ENCODE results near the gene GAL3ST2.

The GAL3ST2 gene

GRCh38 chr2:241760301-241760771, 16.3 kb upstream of the GAL3ST2 start:
- no peak overlapping the region for H3K9ac ChIP-seq (ENCODE audit: low read depth, low read length)
- no peaks in the 10 kb centered on the region for H3K27me3 ChIP-seq (ENCODE audit: control insufficient read depth, insufficient read depth, low read length)
- H3K4me3 ChIP-seq (ENCODE audit: low read depth, low read length), result no peak overlapping the region
- H3K4me1 ChIP-seq (ENCODE audit: control insufficient read depth, insufficient read depth, low read length), result peaks cover 3% of the 10 kb centered on the region
- peaks cover 11% of the 10 kb centered on the region for H3K36me3 ChIP-seq (ENCODE audit: control insufficient read depth, insufficient read depth, low read length)
- H3K9me3 ChIP-seq (ENCODE audit: control insufficient read depth, insufficient read depth, low read length), result no peaks in the 10 kb centered on the region

GRCh38 chr2:241762321-241762932, 14.2 kb upstream of the GAL3ST2 start:
- H3K4me3 ChIP-seq (ENCODE audit: low read depth, low read length), result no peak overlapping the region
- peaks cover 3% of the 10 kb centered on the region for H3K36me3 ChIP-seq (ENCODE audit: control insufficient read depth, insufficient read depth, low read length)
- H3K9me3 ChIP-seq (ENCODE audit: control insufficient read depth, insufficient read depth, low read length), result no peaks in the 10 kb centered on the region
- H3K9ac ChIP-seq (ENCODE audit: low read depth, low read length), result no peak overlapping the region
- no peaks in the 10 kb centered on the region for H3K27me3 ChIP-seq (ENCODE audit: control insufficient read depth, insufficient read depth, low read length)
- H3K4me1 ChIP-seq (ENCODE audit: control insufficient read depth, insufficient read depth, low read length), result peaks cover 3% of the 10 kb centered on the region

GRCh38 chr2:241762933-241763369, 13.7 kb upstream of the GAL3ST2 start:
- H3K36me3 ChIP-seq (ENCODE audit: control insufficient read depth, insufficient read depth, low read length), result peaks cover 3% of the 10 kb centered on the region
- peaks cover 3% of the 10 kb centered on the region for H3K4me1 ChIP-seq (ENCODE audit: control insufficient read depth, insufficient read depth, low read length)
- no peaks in the 10 kb centered on the region for H3K9me3 ChIP-seq (ENCODE audit: control insufficient read depth, insufficient read depth, low read length)
- no peaks in the 10 kb centered on the region for H3K27me3 ChIP-seq (ENCODE audit: control insufficient read depth, insufficient read depth, low read length)
- H3K4me3 ChIP-seq (ENCODE audit: low read depth, low read length), result no peak overlapping the region
- H3K9ac ChIP-seq (ENCODE audit: low read depth, low read length), result no peak overlapping the region

- H3K36me3 ChIP-seq (ENCODE audit: control insufficient read depth, insufficient read depth, low read length), result peaks cover 3% of the 10 kb centered on the region
- H3K27me3 ChIP-seq (ENCODE audit: control insufficient read depth, insufficient read depth, low read length), result no peaks in the 10 kb centered on the region
- H3K4me1 ChIP-seq (ENCODE audit: control insufficient read depth, insufficient read depth, low read length), result peaks cover 3% of the 10 kb centered on the region
- H3K4me3 ChIP-seq (ENCODE audit: low read depth, low read length), result no peak overlapping the region
- H3K9me3 ChIP-seq (ENCODE audit: control insufficient read depth, insufficient read depth, low read length), result no peaks in the 10 kb centered on the region
- H3K9ac ChIP-seq (ENCODE audit: low read depth, low read length), result no peak overlapping the region
Observed at GRCh38 chr2:241763551-241764274, 12.9 kb upstream of the GAL3ST2 start.

- no peaks in the 10 kb centered on the region for H3K27me3 ChIP-seq (ENCODE audit: control insufficient read depth, insufficient read depth, low read length)
- H3K9me3 ChIP-seq (ENCODE audit: control insufficient read depth, insufficient read depth, low read length), result no peaks in the 10 kb centered on the region
- no peak overlapping the region for H3K4me3 ChIP-seq (ENCODE audit: low read depth, low read length)
- peaks cover 3% of the 10 kb centered on the region for H3K36me3 ChIP-seq (ENCODE audit: control insufficient read depth, insufficient read depth, low read length)
- H3K9ac ChIP-seq (ENCODE audit: low read depth, low read length), result peak overlapping the region; percentile 47
- peaks cover 3% of the 10 kb centered on the region for H3K4me1 ChIP-seq (ENCODE audit: control insufficient read depth, insufficient read depth, low read length)
Observed at GRCh38 chr2:241764275-241765241, 12.1 kb upstream of the GAL3ST2 start.

- Histone ChIP-seq H3K9me3 (ENCODE audit: control insufficient read depth, insufficient read depth, low read length) (no peaks in the 10 kb centered on the region), H3K36me3 (ENCODE audit: control insufficient read depth, insufficient read depth, low read length) (peaks cover 3% of the 10 kb centered on the region), H3K4me3 (ENCODE audit: low read depth, low read length) (no peak overlapping the region), H3K4me1 (ENCODE audit: control insufficient read depth, insufficient read depth, low read length) (peaks cover 3% of the 10 kb centered on the region), H3K27me3 (ENCODE audit: control insufficient read depth, insufficient read depth, low read length) (no peaks in the 10 kb centered on the region), H3K9ac (ENCODE audit: low read depth, low read length) (no peak overlapping the region)
Observed at GRCh38 chr2:241767464-241768250, 9.0 kb upstream of the GAL3ST2 start.

GRCh38 chr2:241768251-241768711, 8.3 kb upstream of the GAL3ST2 start:
- Histone ChIP-seq H3K9ac (ENCODE audit: low read depth, low read length) (no peak overlapping the region), H3K4me3 (ENCODE audit: low read depth, low read length) (no peak overlapping the region), H3K36me3 (ENCODE audit: control insufficient read depth, insufficient read depth, low read length) (peaks cover 2% of the 10 kb centered on the region), H3K27me3 (ENCODE audit: control insufficient read depth, insufficient read depth, low read length) (no peaks in the 10 kb centered on the region), H3K4me1 (ENCODE audit: control insufficient read depth, insufficient read depth, low read length) (peaks cover 3% of the 10 kb centered on the region), H3K9me3 (ENCODE audit: control insufficient read depth, insufficient read depth, low read length) (no peaks in the 10 kb centered on the region)

GRCh38 chr2:241768850-241769249, 7.8 kb upstream of the GAL3ST2 start:
- peaks cover 3% of the 10 kb centered on the region for H3K4me1 ChIP-seq (ENCODE audit: control insufficient read depth, insufficient read depth, low read length)
- H3K4me3 ChIP-seq (ENCODE audit: low read depth, low read length), result no peak overlapping the region
- no peak overlapping the region for H3K9ac ChIP-seq (ENCODE audit: low read depth, low read length)
- no peaks in the 10 kb centered on the region for H3K36me3 ChIP-seq (ENCODE audit: control insufficient read depth, insufficient read depth, low read length)
- no peaks in the 10 kb centered on the region for H3K27me3 ChIP-seq (ENCODE audit: control insufficient read depth, insufficient read depth, low read length)
- H3K9me3 ChIP-seq (ENCODE audit: control insufficient read depth, insufficient read depth, low read length), result no peaks in the 10 kb centered on the region

GRCh38 chr2:241769819-241770184, 6.8 kb upstream of the GAL3ST2 start:
- H3K4me1 ChIP-seq (ENCODE audit: control insufficient read depth, insufficient read depth, low read length), result no peaks in the 10 kb centered on the region
- no peak overlapping the region for H3K4me3 ChIP-seq (ENCODE audit: low read depth, low read length)
- H3K9me3 ChIP-seq (ENCODE audit: control insufficient read depth, insufficient read depth, low read length), result no peaks in the 10 kb centered on the region
- H3K27me3 ChIP-seq (ENCODE audit: control insufficient read depth, insufficient read depth, low read length), result no peaks in the 10 kb centered on the region
- no peak overlapping the region for H3K9ac ChIP-seq (ENCODE audit: low read depth, low read length)
- H3K36me3 ChIP-seq (ENCODE audit: control insufficient read depth, insufficient read depth, low read length), result no peaks in the 10 kb centered on the region

- Histone ChIP-seq H3K27me3 (ENCODE audit: control insufficient read depth, insufficient read depth, low read length) (no peaks in the 10 kb centered on the region), H3K4me3 (ENCODE audit: low read depth, low read length) (no peak overlapping the region), H3K4me1 (ENCODE audit: control insufficient read depth, insufficient read depth, low read length) (no peaks in the 10 kb centered on the region), H3K9ac (ENCODE audit: low read depth, low read length) (no peak overlapping the region), H3K36me3 (ENCODE audit: control insufficient read depth, insufficient read depth, low read length) (no peaks in the 10 kb centered on the region), H3K9me3 (ENCODE audit: control insufficient read depth, insufficient read depth, low read length) (no peaks in the 10 kb centered on the region)
Observed at GRCh38 chr2:241770185-241770935, 6.3 kb upstream of the GAL3ST2 start.
